AG04450 (cell line): ENCODE measurements around the gene RNF43. TPM values are rescaled to one million over a fixed set of nuclear protein-coding genes. Genes with fewer than 3 reads are reported as not detected.

Source experiments
- CTCF ChIA-PET: fragments of 300-600, 350-600 bp; formaldehyde crosslinking; extraction: SDS; loops from one replicate; lab custom pipeline; 2022; ENCODE audit warnings: antibody characterized with exemption, inconsistent platforms; lab: Charles Lee
- POLR2A ChIA-PET: fragments of 350-600 bp; formaldehyde crosslinking; extraction: SDS; loops from one replicate; lab custom pipeline; 2021; ENCODE audit warnings: antibody characterized with exemption, inconsistent platforms; lab: Yijun Ruan, JAX
- DNase-seq: peaks from one replicate; pipeline ENCODE4 v3.0.0-alpha.2; 2011; ENCODE audit warnings: low read depth, low spot score
- H3K27ac ChIP-seq: one replicate; pipeline ENCODE4 v1.5.1; 2012; ENCODE audit warnings: low read depth, low read length, control low read depth
- H3K27me3 ChIP-seq: one replicate; pipeline ENCODE4 v1.6.0; 2012; ENCODE audit warnings: low read length; ENCODE audit not compliant: control insufficient read depth, insufficient read depth
- H3K4me3 ChIP-seq: 2 replicates; pipeline ENCODE4 v1.5.1; 2011; ENCODE audit warnings: mild to moderate bottlenecking, low read depth, low read length, control low read depth
- H3K9me3 ChIP-seq: 2 replicates; pipeline ENCODE4 v1.5.1; 2012; ENCODE audit warnings: low read length; ENCODE audit not compliant: control insufficient read depth, insufficient read depth
- polyA minus RNA-seq: library from RNA; depleted of rRNA, polyadenylated mRNA; stranded (reverse); fragments of >200 nt; gene quantifications from 2 replicates; pipeline ENCODE4 v1.2.3, GENCODE V29; 2011; rRNA and poly(A)+ RNA removed
- polyA plus RNA-seq: library from polyadenylated mRNA; depleted of rRNA; stranded (reverse); fragments of >200 nt; gene quantifications from 2 replicates; pipeline ENCODE4 v1.2.3, GENCODE V29; 2011; rRNA removed
- TF ChIP-seq, protein P1 (sequence below): IDR thresholded peaks from 2 replicates; pipeline ENCODE4 v1.5.1; 2011; ENCODE audit warnings: low read depth, low read length, control low read depth, inconsistent platforms

RNF43 gene
- polyA plus RNA-seq = not detected in 2 replicates
- polyA minus RNA-seq = not detected in 2 replicates

GRCh38 chr17:58417300-58418092 is at the start of gene RNF43:
TSS of gene RNF43 (minus strand) at chr17:58417534. CDS start at chr17:58415577, 1,957 bp downstream.
- Histone ChIP-seq H3K9me3 (no peaks in the 10 kb centered on the region), H3K4me3 (peak within 1 kb of the TSS; percentile 48), H3K27me3 (peaks cover 10% of the 10 kb centered on the region), H3K27ac (no peak within 1 kb of the TSS)
- ChIA-PET CTCF (interaction anchor here (0.6 to 6.1 kb wide), 35 partner anchors 9 to 868 kb away, joined by 3 to 107 read pairs (median 4); partner anchors contain the start of gene SUPT4H1), POLR2A (interaction anchor here (0.7 to 1.2 kb wide), 3 partner anchors 65 to 248 kb away, joined by 5 to 18 read pairs (median 8); partner anchors contain the start of gene SUPT4H1)
- peak; percentile 48 for DNase-seq
- TF ChIP-seq, protein P1, sequence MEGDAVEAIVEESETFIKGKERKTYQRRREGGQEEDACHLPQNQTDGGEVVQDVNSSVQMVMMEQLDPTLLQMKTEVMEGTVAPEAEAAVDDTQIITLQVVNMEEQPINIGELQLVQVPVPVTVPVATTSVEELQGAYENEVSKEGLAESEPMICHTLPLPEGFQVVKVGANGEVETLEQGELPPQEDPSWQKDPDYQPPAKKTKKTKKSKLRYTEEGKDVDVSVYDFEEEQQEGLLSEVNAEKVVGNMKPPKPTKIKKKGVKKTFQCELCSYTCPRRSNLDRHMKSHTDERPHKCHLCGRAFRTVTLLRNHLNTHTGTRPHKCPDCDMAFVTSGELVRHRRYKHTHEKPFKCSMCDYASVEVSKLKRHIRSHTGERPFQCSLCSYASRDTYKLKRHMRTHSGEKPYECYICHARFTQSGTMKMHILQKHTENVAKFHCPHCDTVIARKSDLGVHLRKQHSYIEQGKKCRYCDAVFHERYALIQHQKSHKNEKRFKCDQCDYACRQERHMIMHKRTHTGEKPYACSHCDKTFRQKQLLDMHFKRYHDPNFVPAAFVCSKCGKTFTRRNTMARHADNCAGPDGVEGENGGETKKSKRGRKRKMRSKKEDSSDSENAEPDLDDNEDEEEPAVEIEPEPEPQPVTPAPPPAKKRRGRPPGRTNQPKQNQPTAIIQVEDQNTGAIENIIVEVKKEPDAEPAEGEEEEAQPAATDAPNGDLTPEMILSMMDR = peak; percentile 93

- TF ChIP-seq, protein P1 = no peak
- ChIA-PET CTCF (interaction anchor here (1.7 kb wide), 1 partner anchor 152 kb away, joined by 4 read pairs; no protein-coding TSS in a partner anchor), POLR2A (no interaction called here)
- no peaks in the 10 kb centered on the region for H3K9me3 ChIP-seq
- no peaks in the 10 kb centered on the region for H3K27me3 ChIP-seq
- no peak for DNase-seq
- H3K4me3 ChIP-seq = no peak overlapping the region
- no peak overlapping the region for H3K27ac ChIP-seq
Measured at GRCh38 chr17:58455491-58455890, 38.2 kb upstream of the RNF43 start.

GRCh38 chr17:58452738-58453137 is 35.4 kb upstream of the RNF43 start:
- H3K27me3 ChIP-seq = no peaks in the 10 kb centered on the region
- no peaks in the 10 kb centered on the region for H3K9me3 ChIP-seq
- ChIA-PET POLR2A (no interaction called here), CTCF (interaction anchor here (0.8 kb wide), 1 partner anchor 136 kb away, joined by 3 read pairs; no protein-coding TSS in a partner anchor)
- no peak overlapping the region for H3K27ac ChIP-seq
- DNase-seq = no peak
- no peak overlapping the region for H3K4me3 ChIP-seq
- TF ChIP-seq, protein P1 = no peak

DNA sequence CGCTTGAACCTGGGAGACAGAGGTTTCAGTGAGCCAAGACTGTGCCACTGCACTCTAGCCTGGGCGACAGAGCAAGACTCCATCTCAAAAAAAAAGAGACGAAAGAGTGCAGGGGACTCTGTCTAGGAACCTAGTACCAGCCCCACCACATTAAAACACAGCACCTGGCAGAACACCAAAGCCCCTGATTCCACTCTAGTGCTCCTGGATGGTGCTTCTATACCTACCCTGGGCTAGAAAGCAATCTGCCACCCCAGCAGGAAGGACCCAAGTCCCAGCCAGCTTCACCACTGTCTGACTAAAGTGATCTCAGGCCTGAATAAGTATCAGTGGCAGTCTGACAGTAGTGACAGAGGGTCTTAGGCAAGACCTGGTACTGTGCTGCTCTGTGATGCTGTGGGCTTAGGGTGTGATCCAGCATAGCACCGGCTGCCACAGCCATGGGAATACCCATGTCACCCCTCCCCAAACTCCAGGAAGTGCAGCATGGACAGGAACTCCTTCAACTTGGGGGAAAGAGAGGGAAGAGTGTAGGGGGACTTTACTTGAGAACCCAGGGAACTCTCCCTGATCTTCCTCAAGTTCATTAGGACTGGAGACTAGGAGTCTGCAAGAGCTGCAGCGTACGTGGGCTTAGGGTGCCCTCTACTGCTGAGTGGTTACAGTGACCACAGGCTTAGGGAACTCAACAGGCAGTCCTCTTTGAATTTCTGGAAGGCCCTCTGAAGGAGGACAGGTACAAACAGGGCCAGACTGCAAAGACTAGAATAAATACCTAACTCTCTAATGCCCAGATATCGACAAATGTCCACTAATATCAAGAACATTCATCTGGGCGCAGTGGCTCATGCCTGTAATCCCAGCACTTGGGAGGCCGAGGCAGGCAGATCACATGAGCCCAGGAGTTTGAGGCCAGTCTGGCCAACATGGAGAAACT is 30.0 kb upstream of the RNF43 start:
- DNase-seq = peak; percentile 76
- CTCF ChIA-PET = interaction anchor here (1.2 to 4.9 kb wide), 5 partner anchors 12 to 198 kb away, joined by 3 to 68 read pairs (median 4); no protein-coding TSS in a partner anchor
- POLR2A ChIA-PET = no interaction called here
- TF ChIP-seq, protein P1 = peak; percentile 94
- Histone ChIP-seq H3K4me3 (no peak overlapping the region), H3K27ac (no peak overlapping the region), H3K9me3 (no peaks in the 10 kb centered on the region), H3K27me3 (no peaks in the 10 kb centered on the region)
